Neural cell (in vitro differentiated cells): ENCODE measurements around the gene CRIP3. TPM values are rescaled to one million over a fixed set of nuclear protein-coding genes. Genes with fewer than 3 reads are reported as not detected.

Source experiments
- H2AFZ ChIP-seq: fragments of 200-600, 300-800 bp; sonication (generic), shearing (Covaris generic); 2 replicates; pipeline ENCODE4 v1.6.0; 2014; ENCODE audit warnings: low read depth, mild to moderate bottlenecking, antibody characterized with exemption, low read length, moderate library complexity
- H3F3A ChIP-seq: fragments of 200-600 bp; shearing (Covaris generic); 2 replicates; pipeline ENCODE4 v1.6.1; 2016; ENCODE audit warnings: mild to moderate bottlenecking, moderate library complexity, mixed read lengths, antibody characterized with exemption, low read length; ENCODE audit not compliant: insufficient read depth, poor library complexity, severe bottlenecking
- H3K27ac ChIP-seq: fragments of 200-600, 300-800 bp; sonication (generic), shearing (Covaris generic); 2 replicates; pipeline ENCODE4 v1.5.1; 2014; ENCODE audit warnings: mild to moderate bottlenecking, low read length, moderate library complexity
- H3K27me3 ChIP-seq: fragments of 300-800, 200-600 bp; sonication (generic), shearing (Covaris generic); 2 replicates; pipeline ENCODE4 v1.6.0; 2014; ENCODE audit warnings: mild to moderate bottlenecking, low read depth, low read length, moderate library complexity; ENCODE audit not compliant: insufficient read depth
- H3K36me3 ChIP-seq: fragments of 300-800, 200-600 bp; sonication (generic), shearing (Covaris generic); 2 replicates; pipeline ENCODE4 v1.5.1; 2014; ENCODE audit warnings: mild to moderate bottlenecking, antibody characterized with exemption, low read length, moderate library complexity; ENCODE audit not compliant: insufficient read depth
- H3K4me2 ChIP-seq: fragments of 300-800, 200-600 bp; sonication (generic), shearing (Covaris generic); 2 replicates; pipeline ENCODE4 v1.6.0; 2014; ENCODE audit warnings: mild to moderate bottlenecking, low read length
- H3K4me3 ChIP-seq: fragments of 300-800, 200-600 bp; sonication (generic), shearing (Covaris generic); 2 replicates; pipeline ENCODE4 v1.5.1; 2014; ENCODE audit warnings: mild to moderate bottlenecking, low read length, moderate library complexity
- H3K79me2 ChIP-seq: fragments of 200-600 bp; shearing (Covaris generic); replicated peaks from 2 replicates; pipeline ENCODE4 v1.6.0; 2014; ENCODE audit warnings: mild to moderate bottlenecking, low read length, moderate library complexity; ENCODE audit not compliant: insufficient read depth
- H3K9ac ChIP-seq: fragments of 300-800, 200-600 bp; sonication (generic), shearing (Covaris generic); 2 replicates; pipeline ENCODE4 v1.6.1; 2016; ENCODE audit warnings: mild to moderate bottlenecking, low read length, mixed read lengths
- H3K9me2 ChIP-seq: fragments of 200-600 bp; shearing (Covaris generic); 2 replicates; pipeline ENCODE4 v1.6.1; 2016; ENCODE audit warnings: mild to moderate bottlenecking, low read length, mixed read lengths; ENCODE audit not compliant: insufficient read depth
- H3K9me3 ChIP-seq: fragments of 200-600, 300-800 bp; sonication (generic), shearing (Covaris generic); 2 replicates; pipeline ENCODE4 v1.6.1; 2016; ENCODE audit warnings: mild to moderate bottlenecking, mixed run types, low read length, moderate library complexity, mixed read lengths
- H4K20me1 ChIP-seq: fragments of 200-600 bp; shearing (Covaris generic); 2 replicates; pipeline ENCODE4 v1.6.1; 2016; ENCODE audit warnings: mild to moderate bottlenecking, mixed run types; ENCODE audit not compliant: insufficient read depth
- CTCF ChIP-seq: fragments of 450-650 bp; IDR thresholded peaks from 2 replicates; pipeline ENCODE4 v1.5.1; 2014; ENCODE audit warnings: antibody characterized with exemption, mild to moderate bottlenecking, moderate library complexity; ENCODE audit not compliant: poor library complexity, severe bottlenecking
- EP300 ChIP-seq: fragments of 450-650 bp; conservative IDR thresholded peaks from 2 replicates; pipeline ENCODE4 v1.6.1; 2014; ENCODE audit warnings: antibody characterized with exemption, mild to moderate bottlenecking, moderate library complexity; ENCODE audit not compliant: poor library complexity, severe bottlenecking
- EZH2 ChIP-seq: fragments of 200-600, 300-800 bp; shearing (Covaris generic), sonication (generic); IDR thresholded peaks from 2 replicates; pipeline ENCODE4 v1.6.1; 2014; ENCODE audit warnings: antibody characterized with exemption, low read length, borderline replicate concordance, mild to moderate bottlenecking; ENCODE audit not compliant: insufficient read depth, poor library complexity, severe bottlenecking
- MXI1 ChIP-seq: fragments of 450-650 bp; conservative IDR thresholded peaks from 2 replicates; pipeline ENCODE4 v1.6.1; 2014; ENCODE audit warnings: antibody characterized with exemption, mild to moderate bottlenecking; ENCODE audit not compliant: poor library complexity, severe bottlenecking
- POLR2AphosphoS5 ChIP-seq: IDR thresholded peaks from 2 replicates; pipeline ENCODE4 v1.6.1; 2012
- RAD21 ChIP-seq: fragments of 450-650 bp; conservative IDR thresholded peaks from 2 replicates; pipeline ENCODE4 v1.6.1; 2014; ENCODE audit warnings: antibody characterized with exemption, mild to moderate bottlenecking, moderate library complexity
- REST ChIP-seq: IDR thresholded peaks from 2 replicates; pipeline ENCODE4 v1.6.1; 2012; ENCODE audit warnings: borderline replicate concordance
- SMC3 ChIP-seq: fragments of 450-650 bp; conservative IDR thresholded peaks from 2 replicates; pipeline ENCODE4 v1.6.1; 2014; ENCODE audit warnings: antibody characterized with exemption, mild to moderate bottlenecking, moderate library complexity; ENCODE audit not compliant: poor library complexity
- TAF1 ChIP-seq: IDR thresholded peaks from 2 replicates; pipeline ENCODE4 v1.6.1; 2012; ENCODE audit warnings: low read depth
- polyA plus RNA-seq: library from polyadenylated mRNA; depleted of rRNA; stranded (reverse); fragments of >200 nt; gene quantifications from 2 replicates; pipeline ENCODE4 v1.2.3, GENCODE V29; 2014

Gene CRIP3
- polyA plus RNA-seq, 1 donor from 2014 or later = 3.7 TPM

DNA sequence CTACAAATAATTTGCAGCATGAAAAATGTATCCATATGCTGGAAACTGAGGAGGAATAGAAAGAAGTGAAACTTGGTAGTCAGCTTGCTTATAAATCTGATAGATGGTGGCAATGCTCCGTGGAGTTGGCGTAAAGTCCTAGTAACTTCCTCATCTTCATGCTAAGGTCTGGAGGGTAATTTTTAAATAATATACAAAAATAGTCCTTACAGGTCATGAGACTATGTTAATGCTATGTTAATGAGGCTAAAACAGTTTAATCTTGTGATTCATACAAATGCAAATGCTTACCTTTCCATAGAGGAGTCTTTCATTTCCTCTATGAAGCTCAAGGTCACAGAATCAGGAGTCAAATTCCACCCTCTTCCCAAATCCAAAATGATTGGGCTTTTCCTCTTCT is 9.4 kb upstream of the CRIP3 start:
- H3K36me3 ChIP-seq = no peaks in the 10 kb centered on the region
- H2AFZ ChIP-seq = no peak overlapping the region
- H3K4me3 ChIP-seq = no peak overlapping the region
- no peak overlapping the region for H3K9ac ChIP-seq
- no peaks in the 10 kb centered on the region for H3K79me2 ChIP-seq
- TF ChIP-seq EZH2 = no peak
- no peak overlapping the region for H3K27ac ChIP-seq
- no peaks in the 10 kb centered on the region for H3F3A ChIP-seq
- H3K9me2 ChIP-seq = no peaks in the 10 kb centered on the region
- no peaks in the 10 kb centered on the region for H3K9me3 ChIP-seq
- H4K20me1 ChIP-seq = no peaks in the 10 kb centered on the region
- no peak overlapping the region for H3K4me2 ChIP-seq
- no peaks in the 10 kb centered on the region for H3K27me3 ChIP-seq

DNA sequence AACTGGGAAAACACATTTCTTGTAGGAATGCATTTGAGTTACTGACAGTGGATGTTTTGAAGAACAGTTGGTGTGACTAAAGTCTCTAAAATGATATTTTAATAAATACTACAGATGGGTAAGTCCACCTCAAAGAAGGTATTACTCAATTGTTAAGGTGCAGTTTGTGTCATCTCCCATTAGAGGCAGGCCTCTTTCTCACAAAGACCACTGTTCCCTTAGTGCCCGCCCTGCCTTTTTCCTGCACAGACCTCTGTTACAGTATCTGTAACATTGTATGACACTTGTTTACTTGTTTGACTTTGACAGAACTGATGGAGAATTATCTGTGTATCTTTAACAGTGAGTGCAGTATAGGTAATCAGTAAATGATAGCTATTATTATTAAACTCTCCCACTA is 5.2 kb upstream of the CRIP3 start:
- no peak overlapping the region for H2AFZ ChIP-seq
- no peaks in the 10 kb centered on the region for H3K36me3 ChIP-seq
- no peak overlapping the region for H3K27ac ChIP-seq
- H3K9me3 ChIP-seq = no peaks in the 10 kb centered on the region
- H3K27me3 ChIP-seq = peaks cover under 1% of the 10 kb centered on the region
- H3K4me3 ChIP-seq = no peak overlapping the region
- TF ChIP-seq TAF1 (no peak), EP300 (no peak), POLR2AphosphoS5 (no peak), SMC3 (no peak), CTCF (no peak), MXI1 (no peak), EZH2 (no peak), REST (no peak), RAD21 (no peak)
- H3K9me2 ChIP-seq = no peaks in the 10 kb centered on the region
- H3K79me2 ChIP-seq = no peaks in the 10 kb centered on the region
- H3K4me2 ChIP-seq = no peak overlapping the region
- H4K20me1 ChIP-seq = no peaks in the 10 kb centered on the region
- no peak overlapping the region for H3K9ac ChIP-seq
- H3F3A ChIP-seq = no peaks in the 10 kb centered on the region

- Histone ChIP-seq H3K9me2 (no peaks in the 10 kb centered on the region), H3K79me2 (no peaks in the 10 kb centered on the region), H3K27me3 (peaks cover 12% of the 10 kb centered on the region), H4K20me1 (no peaks in the 10 kb centered on the region), H3K36me3 (no peaks in the 10 kb centered on the region), H3K9ac (no peak overlapping the region), H3K27ac (no peak overlapping the region), H3F3A (no peaks in the 10 kb centered on the region), H2AFZ (no peak overlapping the region), H3K9me3 (no peaks in the 10 kb centered on the region), H3K4me3 (no peak overlapping the region), H3K4me2 (no peak overlapping the region)
- TF ChIP-seq RAD21 (no peak), TAF1 (no peak), EZH2 (no peak), MXI1 (no peak), SMC3 (no peak), REST (no peak), CTCF (no peak), EP300 (no peak), POLR2AphosphoS5 (no peak)
Observed at GRCh38 chr6:43311666-43312065, 3.0 kb upstream of the CRIP3 start.
